Prostate gland (tissue), 2 donors: ENCODE measurements around the gene PODXL. TPM values are rescaled to one million over a fixed set of nuclear protein-coding genes. Genes with fewer than 3 reads are reported as not detected.

Experiments
- DNase-seq: peaks from one replicate; pipeline ENCODE4 v3.0.0-alpha.2; 2019; ENCODE audit warnings: low spot score
- H3K27ac ChIP-seq, 2 donors: fragments of 200-600 bp; sonication (generic); 2 replicates each; pipeline ENCODE4 v1.5.1; 2017 to 2019
- H3K27me3 ChIP-seq: fragments of 200-600 bp; sonication (generic); replicated peaks from 2 replicates; pipeline ENCODE4 v1.5.1; 2019; ENCODE audit not compliant: insufficient read depth
- H3K36me3 ChIP-seq, 2 donors: fragments of 200-600 bp; sonication (generic); 1 replicate in 1 of 2; 2 replicates in 1 of 2; pipeline versions ENCODE4 v1.5.1 to v1.8.1; 2017 to 2019
- H3K4me1 ChIP-seq: fragments of 200-600 bp; sonication (generic); replicated peaks from 2 replicates; pipeline ENCODE4 v1.5.1; 2019
- H3K4me3 ChIP-seq, 2 donors: fragments of 200-600 bp; sonication (generic); 2 replicates each; pipeline ENCODE4 v1.5.1; 2017 to 2019
- H3K9me3 ChIP-seq: fragments of 200-600 bp; sonication (generic); 2 replicates; pipeline ENCODE4 v1.5.1; 2017
- CTCF ChIP-seq, 4 experiments: fragments of 200-600 bp in 2 of 4; fragments of 450-650 bp in 2 of 4; sonication (generic) in 2 of 4; IDR thresholded peaks; 1 replicate in 3 of 4; 2 replicates in 1 of 4; pipeline ENCODE4 v1.5.1; 2016 to 2019; ENCODE audit warnings: antibody characterized with exemption in 4 of 4, mild to moderate bottlenecking in 2 of 4, moderate library complexity in 2 of 4
- POLR2A ChIP-seq: fragments of 450-650 bp; IDR thresholded peaks from one replicate; pipeline ENCODE4 v1.6.1; 2016; ENCODE audit warnings: antibody characterized with exemption, mild to moderate bottlenecking
- POLR2AphosphoS5 ChIP-seq: sonication (generic); formaldehyde crosslinking; IDR thresholded peaks from one replicate; pipeline ENCODE4 v1.6.1; 2017; ENCODE audit warnings: antibody characterized with exemption
- WGBS: methylation state at CpG from one replicate; pipeline ENCODE4 v1.1.5; 2018; 5-methylcytosine and 5-hydroxymethylcytosine counted together
- intact Hi-C: fragments of 100-400 bp; cut with DNase I; formaldehyde crosslinking; loops from one replicate; pipeline ENCODE4 v1.14.2; 2022
- total RNA-seq, 2 donors: library from RNA; depleted of rRNA; stranded (reverse); fragments of >200 nt; gene quantifications; one replicate each; pipeline ENCODE4 v1.1.0, GENCODE V29; 2016

The PODXL gene
- total RNA-seq, 2 donors from 2014 or later = 17.7 to 19.4 TPM

- H3K4me1 ChIP-seq = no peaks in the 10 kb centered on the region
- no peaks in the 10 kb centered on the region for H3K36me3 ChIP-seq
- DNase-seq = no peak
- TF ChIP-seq POLR2AphosphoS5 = no peak
- TF ChIP-seq POLR2A = no peak
- peak in 1 of 4 experiments; percentile 16 for TF ChIP-seq CTCF (IDR thresholded peaks at IDR 0.05)
- intact Hi-C loops = no loop called here
- no peaks in the 10 kb centered on the region for H3K9me3 ChIP-seq
- WGBS = 52% methylated on average over 18 of the region's 18 CpGs
- H3K4me3 ChIP-seq = no peak overlapping the region
- no peaks in the 10 kb centered on the region for H3K27me3 ChIP-seq
- no peak overlapping the region for H3K27ac ChIP-seq
These were observed 15.8 kb downstream of the PODXL start for GRCh38 chr7:131540491-131541162.

GRCh38 chr7:131538813-131539179 lies 17.6 kb downstream of the PODXL start:
- no peaks in the 10 kb centered on the region for H3K4me1 ChIP-seq
- DNase-seq = no peak
- TF ChIP-seq POLR2AphosphoS5 = no peak
- no peak for TF ChIP-seq CTCF (IDR thresholded peaks at IDR 0.05)
- TF ChIP-seq POLR2A = no peak
- peak overlapping the region in 1 of 2 donors; percentile 30 for H3K27ac ChIP-seq
- no peaks in the 10 kb centered on the region for H3K27me3 ChIP-seq
- WGBS = 60% methylated on average over 7 of the region's 7 CpGs
- H3K4me3 ChIP-seq = no peak overlapping the region
- no peaks in the 10 kb centered on the region for H3K9me3 ChIP-seq
- H3K36me3 ChIP-seq = no peaks in the 10 kb centered on the region
- intact Hi-C loops = no loop called here

- no peaks in the 10 kb centered on the region for H3K27me3 ChIP-seq
- WGBS = 77% methylated on average over 13 of the region's 13 CpGs
- H3K4me1 ChIP-seq = no peaks in the 10 kb centered on the region
- no peak for DNase-seq
- no peaks in the 10 kb centered on the region for H3K36me3 ChIP-seq
- TF ChIP-seq CTCF (IDR thresholded peaks at IDR 0.05) = no peak
- TF ChIP-seq POLR2A = no peak
- TF ChIP-seq POLR2AphosphoS5 = no peak
- H3K4me3 ChIP-seq = no peak overlapping the region
- intact Hi-C loops = no loop called here
- no peaks in the 10 kb centered on the region for H3K9me3 ChIP-seq
- H3K27ac ChIP-seq = peak overlapping the region in 1 of 2 donors; percentile 30
These were observed 18.2 kb downstream of the PODXL start for GRCh38 chr7:131538071-131538812.

GRCh38 chr7:131537571-131537978 lies 18.9 kb downstream of the PODXL start:
- no peak for DNase-seq
- Histone ChIP-seq H3K4me1 (no peaks in the 10 kb centered on the region), H3K27me3 (no peaks in the 10 kb centered on the region), H3K9me3 (no peaks in the 10 kb centered on the region), H3K4me3 (no peak overlapping the region), H3K36me3 (no peaks in the 10 kb centered on the region), H3K27ac (no peak overlapping the region)
- 79% methylated on average over 12 of the region's 12 CpGs for WGBS
- intact Hi-C loops = no loop called here
- TF ChIP-seq CTCF (IDR thresholded peaks at IDR 0.05) = no peak
- no peak for TF ChIP-seq POLR2AphosphoS5
- no peak for TF ChIP-seq POLR2A
